HepG2 (cell line): ENCODE results near the gene PGGT1B. TPM values are rescaled to one million over a fixed set of nuclear protein-coding genes. Genes with fewer than 3 reads are reported as not detected.

ENCODE experiments used
- DPF2 ChIP-seq: sonication (generic); formaldehyde crosslinking; IDR thresholded peaks from 2 replicates; pipeline ENCODE4 v1.4.0; 2020; ENCODE audit warnings: mild to moderate bottlenecking, low read depth, missing genetic modification reagents, borderline replicate concordance
- ELF4 ChIP-seq: sonication (generic); formaldehyde crosslinking; IDR thresholded peaks from 2 replicates; pipeline ENCODE4 v1.5.0; 2020; ENCODE audit warnings: missing genetic modification reagents, mild to moderate bottlenecking, moderate library complexity, borderline replicate concordance
- EP300 ChIP-seq, 3 experiments: sonication (generic) in 1 of 3; formaldehyde crosslinking in 1 of 3; IDR thresholded peaks; 2 replicates each; pipeline versions ENCODE4 v1.5.1 to v1.6.1; 2011 to 2020; ENCODE audit warnings: low read depth in 2 of 3, low read length in 2 of 3, borderline replicate concordance in 1 of 3, improper control_type of control experiment in 1 of 3, mild to moderate bottlenecking in 1 of 3, missing genetic modification reagents in 1 of 3, moderate library complexity in 1 of 3
- GPBP1L1 ChIP-seq: sonication (generic); formaldehyde crosslinking; IDR thresholded peaks from 2 replicates; pipeline ENCODE4 v1.5.0; 2020; ENCODE audit warnings: mild to moderate bottlenecking, missing genetic modification reagents
- HMGA1 ChIP-seq: sonication (generic); formaldehyde crosslinking; conservative IDR thresholded peaks from 2 replicates; pipeline ENCODE4 v1.4.0; 2020; ENCODE audit warnings: missing genetic modification reagents
- NR0B2 ChIP-seq: sonication (generic); formaldehyde crosslinking; IDR thresholded peaks from 2 replicates; pipeline ENCODE4 v1.4.0; 2020; ENCODE audit warnings: mild to moderate bottlenecking, missing genetic modification reagents
- RAD51 ChIP-seq: fragments of 450-650 bp; IDR thresholded peaks from 2 replicates; pipeline ENCODE4 v1.6.1; 2016; ENCODE audit warnings: borderline replicate concordance
- SIX4 ChIP-seq: sonication (generic); formaldehyde crosslinking; IDR thresholded peaks from 2 replicates; pipeline ENCODE4 v1.4.0; 2020; ENCODE audit warnings: missing genetic modification reagents
- SKI ChIP-seq: fragments of 450-650 bp; IDR thresholded peaks from one replicate; pipeline ENCODE4 v1.6.1; 2018; ENCODE audit warnings: mild to moderate bottlenecking; ENCODE audit not compliant: partially characterized antibody
- TBP ChIP-seq: sonication (generic); formaldehyde crosslinking; IDR thresholded peaks from 2 replicates; pipeline ENCODE4 v1.5.0; 2020; ENCODE audit warnings: missing genetic modification reagents
- USF2 ChIP-seq, 2 experiments: sonication (generic) in 1 of 2; formaldehyde crosslinking in 1 of 2; IDR thresholded peaks; 2 replicates each; pipeline versions ENCODE4 v1.5.1 to v1.6.1; 2011 to 2020; ENCODE audit warnings: borderline replicate concordance in 1 of 2, low read depth in 1 of 2, low read length in 1 of 2, mild to moderate bottlenecking in 1 of 2, missing genetic modification reagents in 1 of 2, moderate library complexity in 1 of 2
- XRCC5 ChIP-seq: fragments of 200-400 bp; formaldehyde crosslinking; optimal IDR thresholded peaks from 2 replicates; pipeline ENCODE3; 2017; ENCODE audit warnings: mild to moderate bottlenecking, low read length
- ZGPAT ChIP-seq: IDR thresholded peaks from 2 replicates; pipeline ENCODE4 v1.6.1; 2016; ENCODE audit warnings: mild to moderate bottlenecking
- ZNF10 ChIP-seq: sonication (generic); formaldehyde crosslinking; IDR thresholded peaks from 2 replicates; pipeline ENCODE4 v1.4.0; 2020; ENCODE audit warnings: mild to moderate bottlenecking, low read depth, missing genetic modification reagents, borderline replicate concordance
- ZNF280B ChIP-seq: sonication (generic); formaldehyde crosslinking; IDR thresholded peaks from 2 replicates; pipeline ENCODE4 v1.5.0; 2020; ENCODE audit warnings: missing genetic modification reagents, mild to moderate bottlenecking, borderline replicate concordance
- ZNF337 ChIP-seq: sonication (generic); formaldehyde crosslinking; IDR thresholded peaks from 2 replicates; pipeline ENCODE4 v1.5.1; 2020; ENCODE audit warnings: missing genetic modification reagents, low read depth, mild to moderate bottlenecking, borderline replicate concordance
- ZNF549 ChIP-seq: sonication (generic); formaldehyde crosslinking; IDR thresholded peaks from 2 replicates; pipeline ENCODE4 v1.5.0; 2020; ENCODE audit warnings: missing genetic modification reagents
- ZNF577 ChIP-seq: sonication (generic); formaldehyde crosslinking; IDR thresholded peaks from 2 replicates; pipeline ENCODE4 v1.4.0; 2020; ENCODE audit warnings: mild to moderate bottlenecking, low read depth, missing genetic modification reagents, borderline replicate concordance
- ZNF761 ChIP-seq: sonication (generic); formaldehyde crosslinking; conservative IDR thresholded peaks from 2 replicates; pipeline ENCODE4 v1.4.0; 2020; ENCODE audit warnings: mild to moderate bottlenecking, missing genetic modification reagents
- ZSCAN29 ChIP-seq: sonication (generic); formaldehyde crosslinking; conservative IDR thresholded peaks from 2 replicates; pipeline ENCODE4 v1.4.0; 2020; ENCODE audit warnings: mild to moderate bottlenecking, missing genetic modification reagents
- ZSCAN31 ChIP-seq: sonication (generic); formaldehyde crosslinking; IDR thresholded peaks from 2 replicates; pipeline ENCODE4 v1.5.0; 2020; ENCODE audit warnings: low read depth, mild to moderate bottlenecking, missing genetic modification reagents
- polyA plus RNA-seq, 8 experiments: library from polyadenylated mRNA; depleted of rRNA in 3 of 8; stranded (reverse) in 7 of 8; unstranded in 1 of 8; fragments of >200 nt; fragmentation: Illumina TruSeq in 4 of 8; extraction: Trizol in 4 of 8; gene quantifications; 2 replicates each; pipeline versions ENCODE4 v1.2.1 to v1.2.3, GENCODE V29; 2011 to 2016; ENCODE audit warnings: low read depth in 4 of 8, missing spikeins in 1 of 8, mixed read lengths in 1 of 8; ENCODE audit not compliant: insufficient read depth in 1 of 8
- total RNA-seq, 5 experiments: library from RNA; depleted of rRNA; stranded (reverse); fragments of >200 nt; fragmentation: Illumina TruSeq; extraction: Trizol; gene quantifications; 2 replicates each; pipeline ENCODE4 v1.2.3, GENCODE V29; 2016; ENCODE audit warnings: low read depth in 1 of 5

PGGT1B gene
- total and polyA plus RNA-seq, 2 of the 13 experiments (the other 11 are each of a cell fraction or from before 2014, with no cell fraction given) = 2.4 to 42.7 TPM

- TF ChIP-seq GPBP1L1 (CRISPR knock-in tag) (no peak), NR0B2 (CRISPR knock-in tag) (no peak), HMGA1 (CRISPR knock-in tag) (no peak), DPF2 (peak; percentile 60; the same call in 1 of the 2 replicates), RAD51 (no peak), ZNF549 (CRISPR knock-in tag) (no peak), USF2 (IDR thresholded peaks at IDR 0.05; ENCODE audit: low read depth, low read length) (no peak), USF2 (CRISPR knock-in tag; IDR thresholded peaks at IDR 0.05; ENCODE audit: borderline replicate concordance) (no peak), ZSCAN31 (CRISPR knock-in tag) (no peak), ZSCAN29 (CRISPR knock-in tag) (no peak), ZNF761 (CRISPR knock-in tag) (no peak), ZNF10 (CRISPR knock-in tag) (no peak), ZNF577 (CRISPR knock-in tag) (no peak), EP300 (IDR thresholded peaks at IDR 0.05; ENCODE audit: low read depth in 2 of 2, low read length in 2 of 2) (peak; percentile 44 to 90; a peak in 3 of 4 replicates), EP300 (CRISPR knock-in tag; IDR thresholded peaks at IDR 0.05; ENCODE audit: borderline replicate concordance) (no peak), ELF4 (CRISPR knock-in tag) (no peak), SKI (no peak), TBP (no peak), ZGPAT (CRISPR knock-in tag) (peak; percentile 61), XRCC5 (no peak), ZNF337 (no peak), ZNF280B (CRISPR knock-in tag) (no peak), SIX4 (CRISPR knock-in tag) (no peak)
Observed at GRCh38 chr5:115241881-115242642, 20.6 kb downstream of the PGGT1B start (continued).
